GM18499 (cell line): ENCODE results near the gene TMCO6.
"Not testable (repeated sequence)": the region's sequence is repeated elsewhere in the genome, so short reads cannot be mapped to it uniquely, and the experiment has no call there.

Experiments used
- ATAC-seq: cut with Tn5 transposase; IDR thresholded peaks from one replicate; pipeline ENCODE4 v1.9.1; 2021; ENCODE audit warnings: moderate number of reproducible peaks; ENCODE audit not compliant: insufficient read depth, unreplicated experiment

The TMCO6 gene

DNA sequence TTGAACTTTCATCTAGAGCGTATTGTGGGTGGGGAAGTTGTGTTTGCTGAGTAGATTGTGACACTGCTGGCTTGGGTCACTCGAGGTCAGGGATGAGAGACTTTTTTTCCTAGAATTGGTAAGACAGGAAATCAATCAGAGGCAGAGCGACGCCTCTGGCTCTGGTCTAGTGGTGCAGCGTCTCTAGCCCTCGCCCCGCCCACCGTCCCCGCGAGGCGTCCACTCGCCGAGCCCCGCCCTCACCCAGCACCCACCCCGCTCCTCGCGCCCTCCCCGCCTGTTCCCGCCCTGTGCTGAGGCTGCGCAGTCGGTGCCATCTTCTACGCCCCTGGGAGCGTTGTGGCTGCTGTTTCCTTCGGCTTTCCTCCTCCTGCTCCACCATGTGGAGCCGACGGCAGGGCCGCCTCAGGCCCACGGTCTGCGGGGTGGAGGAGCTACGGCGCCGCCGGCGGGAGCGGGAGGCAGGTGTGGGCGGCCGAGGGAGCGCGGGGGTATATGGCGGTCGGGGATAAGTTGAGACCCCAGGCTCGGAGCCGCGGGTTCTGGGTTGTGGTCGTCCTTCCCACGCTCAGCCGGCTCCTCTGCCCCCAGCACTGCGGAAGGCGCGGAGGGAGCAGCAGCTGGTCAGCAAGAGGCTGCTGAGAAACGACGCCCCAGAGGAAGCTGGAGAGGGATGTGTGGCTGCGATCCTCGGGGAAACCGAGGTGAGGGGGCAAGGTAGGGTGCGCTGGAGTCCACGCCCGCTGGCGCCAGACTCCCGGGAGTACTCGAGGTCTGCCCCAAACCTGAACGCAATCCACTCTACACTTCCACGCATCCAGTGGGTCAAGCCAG lies at the start of gene TMCO6:
TMCO6 (plus strand) TSS at position 304 of the 834 bp plus-strand sequence; CDS start at position 381, 77 bp downstream.
- peak; percentile 54 for ATAC-seq

DNA sequence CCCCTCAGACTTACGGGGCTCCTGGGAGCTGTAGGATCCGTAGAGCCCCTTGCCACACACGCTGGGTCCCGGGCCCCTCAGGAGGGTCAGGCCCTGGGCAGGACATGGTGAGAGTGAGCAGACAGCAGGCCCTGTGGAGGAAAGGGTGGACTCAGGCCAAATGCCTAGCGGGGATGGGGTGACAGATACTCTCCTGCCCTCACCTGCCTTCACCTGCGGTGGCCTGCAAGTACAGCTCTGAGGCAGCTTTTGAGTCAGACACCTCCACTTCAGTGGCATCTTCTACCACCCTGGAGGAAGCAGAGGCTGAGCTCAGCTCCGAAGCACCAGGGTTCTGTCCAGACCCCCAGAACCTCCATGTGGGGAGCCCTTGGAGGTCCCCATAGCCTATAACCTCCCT lies 48.4 kb upstream of the TMCO6 start:
- no peak for ATAC-seq

GRCh38 chr5:140591747-140592372 lies 47.4 kb upstream of the TMCO6 start:
- no peak for ATAC-seq

GRCh38 chr5:140593070-140593469 lies 46.2 kb upstream of the TMCO6 start:
- ATAC-seq, result not testable (repeated sequence)

DNA sequence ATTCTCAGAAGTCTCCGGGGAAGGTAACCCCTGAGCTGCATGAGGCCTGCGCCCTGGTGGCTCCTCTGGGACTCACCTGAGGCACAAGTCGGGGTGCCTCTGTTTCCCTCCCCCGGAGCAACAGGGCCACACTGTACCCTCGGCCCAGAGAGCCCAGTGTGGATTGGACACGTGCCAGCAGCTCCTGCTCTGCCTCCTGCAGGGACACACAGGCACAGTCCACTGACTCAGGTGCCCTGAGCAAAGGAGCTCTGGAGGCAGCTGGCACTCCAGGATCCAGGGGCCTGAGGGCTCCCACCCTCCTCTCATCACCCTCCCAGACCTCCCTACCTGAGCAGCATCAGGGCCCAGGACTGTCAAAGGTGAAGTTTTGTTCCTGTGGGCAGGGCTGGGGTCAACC lies 45.1 kb upstream of the TMCO6 start:
- ATAC-seq, result no peak

- ATAC-seq, result no peak
Measured at GRCh38 chr5:140595538-140596300, 43.5 kb upstream of the TMCO6 start.

DNA sequence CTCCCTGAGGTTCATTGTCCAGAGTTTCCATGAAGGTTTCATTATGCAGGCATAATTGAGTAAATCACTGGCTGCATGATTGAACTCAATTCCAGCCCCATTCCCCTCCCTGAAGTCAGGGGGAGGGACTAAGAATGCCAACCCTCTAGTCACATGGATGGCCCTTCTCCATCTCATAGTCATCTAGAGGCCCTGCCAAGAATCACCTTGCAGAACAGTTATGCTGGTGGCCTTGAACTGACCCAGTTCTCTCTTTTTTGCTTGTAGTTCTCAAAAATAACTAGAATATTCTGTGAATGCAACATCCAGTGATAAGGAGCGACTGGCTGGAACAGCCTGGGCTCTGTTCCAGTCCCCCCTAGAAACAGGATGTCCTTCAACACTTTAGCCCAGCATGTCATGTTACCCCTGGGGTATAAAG lies 42.9 kb upstream of the TMCO6 start:
- ATAC-seq, result no peak

DNA sequence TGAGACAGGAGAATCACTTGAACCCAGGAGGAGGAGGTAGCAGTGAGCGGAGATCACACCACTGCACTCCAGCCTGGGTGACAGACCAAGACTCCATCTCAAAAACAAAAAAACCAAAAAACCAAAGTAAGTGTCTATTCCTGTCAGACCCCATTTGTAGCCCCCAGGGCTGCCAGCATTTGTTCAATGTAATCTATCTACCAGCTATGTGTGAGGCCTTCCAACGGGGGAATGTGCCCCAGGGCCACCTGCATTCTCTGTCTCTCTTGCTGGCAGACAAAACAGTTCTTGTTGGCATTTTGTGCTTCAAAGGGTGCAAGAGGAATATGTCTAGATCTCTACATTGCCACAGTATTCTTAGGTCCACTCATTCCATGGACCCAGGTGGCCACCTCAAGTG lies 40.4 kb upstream of the TMCO6 start:
- ATAC-seq, result no peak

GRCh38 chr5:140600096-140600495 lies 39.2 kb upstream of the TMCO6 start:
- ATAC-seq, result no peak

- no peak for ATAC-seq
Measured at GRCh38 chr5:140602147-140602546, 37.1 kb upstream of the TMCO6 start.

DNA sequence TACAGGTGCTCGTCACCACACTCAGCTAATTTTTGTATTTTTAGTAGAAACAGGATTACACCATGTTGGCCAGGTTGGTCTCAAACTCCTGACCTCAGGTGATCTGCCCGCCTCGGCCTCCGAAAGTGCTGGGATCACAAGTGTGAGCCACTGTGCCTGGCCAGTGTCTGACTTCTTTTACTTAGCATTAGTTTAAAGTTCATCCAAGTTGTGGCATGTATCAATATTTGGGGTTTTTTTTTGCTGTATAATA lies 35.9 kb upstream of the TMCO6 start:
- ATAC-seq, result not testable (repeated sequence)

- ATAC-seq, result no peak
Measured at GRCh38 chr5:140603734-140604133, 35.5 kb upstream of the TMCO6 start.

DNA sequence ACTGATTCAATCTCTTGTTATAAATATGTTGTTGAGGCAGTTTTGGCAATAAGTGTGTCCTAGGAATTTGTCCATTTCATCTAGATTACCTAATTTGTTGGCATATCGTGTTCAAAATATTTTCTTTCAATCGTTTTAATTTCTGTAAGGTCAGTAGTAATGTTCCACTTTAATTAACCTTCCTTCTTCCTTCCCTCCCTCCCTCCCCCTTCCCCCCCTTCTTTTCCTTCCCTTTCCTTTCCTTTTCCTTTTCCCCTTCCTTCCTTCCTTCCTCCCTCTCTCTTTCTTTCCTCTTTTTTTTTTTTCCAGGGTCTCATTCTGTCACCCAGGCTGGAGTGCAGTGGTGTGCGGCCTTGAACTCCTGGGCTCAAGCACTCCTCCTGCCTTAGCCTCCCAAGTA lies 33.4 kb upstream of the TMCO6 start:
- no peak for ATAC-seq

DNA sequence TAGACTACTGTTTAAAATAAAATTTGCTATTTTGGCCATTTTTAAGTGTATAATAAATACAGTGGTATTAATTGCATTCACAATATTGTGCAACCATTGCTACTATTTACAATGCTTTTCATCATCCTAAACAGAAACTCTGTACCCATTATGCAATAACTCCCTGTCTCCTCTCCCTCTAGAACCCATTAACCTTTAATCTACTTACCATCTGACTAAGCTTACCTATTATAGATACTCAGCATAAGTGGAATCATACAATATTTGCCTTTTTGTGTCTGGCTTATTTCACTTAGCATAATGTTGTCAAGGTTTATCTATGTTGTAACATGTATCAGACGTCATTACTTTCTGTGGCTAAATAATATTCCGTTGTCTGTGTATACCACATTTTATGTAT lies 32.2 kb upstream of the TMCO6 start:
- ATAC-seq, result no peak

GRCh38 chr5:140608722-140609121 lies 30.5 kb upstream of the TMCO6 start:
- no peak for ATAC-seq

- ATAC-seq, result no peak
Measured at GRCh38 chr5:140609126-140609525, 30.1 kb upstream of the TMCO6 start.

DNA sequence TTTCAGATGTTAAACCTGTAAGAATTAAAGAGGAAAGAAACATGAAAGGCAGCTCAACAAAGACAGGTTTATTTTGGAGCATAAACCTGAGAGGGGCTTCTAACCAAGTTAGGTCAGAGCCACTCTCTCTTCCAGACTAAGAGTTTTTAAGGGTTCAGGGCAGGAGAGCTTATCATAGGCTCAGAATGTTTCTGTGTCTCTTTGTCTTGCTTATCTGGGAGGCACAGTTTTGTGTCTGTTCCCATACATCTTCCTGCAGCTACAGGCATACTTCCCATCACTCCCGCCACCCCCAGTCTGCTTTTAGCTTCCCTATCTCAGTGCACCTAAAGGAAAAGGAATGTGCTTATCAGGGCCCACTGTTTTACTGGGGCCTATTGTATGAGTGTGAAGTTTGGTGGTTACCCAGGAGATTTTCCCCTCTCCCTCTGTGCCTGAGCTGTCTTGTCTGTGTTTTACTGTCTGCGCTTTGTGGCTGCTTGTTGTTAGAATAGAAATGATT lies 28.2 kb upstream of the TMCO6 start:
- ATAC-seq, result no peak

GRCh38 chr5:140622301-140622700 lies 16.9 kb upstream of the TMCO6 start:
- no peak for ATAC-seq

GRCh38 chr5:140623061-140623460 lies 16.2 kb upstream of the TMCO6 start:
- not testable (repeated sequence) for ATAC-seq

DNA sequence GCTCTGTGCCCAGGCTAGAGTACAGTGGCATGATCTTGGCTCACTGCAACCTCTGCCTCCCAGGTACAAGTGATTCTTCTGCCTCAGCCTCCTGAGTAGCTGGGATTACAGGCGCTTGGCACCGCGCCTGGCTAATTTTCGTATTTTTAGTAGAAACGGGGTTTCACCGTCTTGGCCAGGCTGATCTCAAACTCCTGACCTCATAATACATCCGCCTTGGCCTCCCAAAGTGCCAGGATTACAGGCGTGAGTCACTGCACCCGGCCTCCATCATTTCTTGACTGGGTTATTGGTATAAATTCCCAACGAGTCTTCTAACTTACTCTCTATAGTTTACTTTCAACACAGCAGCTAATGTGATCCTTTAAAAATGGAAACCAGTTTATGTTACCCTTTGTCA lies 14.4 kb upstream of the TMCO6 start:
- not testable (repeated sequence) for ATAC-seq

DNA sequence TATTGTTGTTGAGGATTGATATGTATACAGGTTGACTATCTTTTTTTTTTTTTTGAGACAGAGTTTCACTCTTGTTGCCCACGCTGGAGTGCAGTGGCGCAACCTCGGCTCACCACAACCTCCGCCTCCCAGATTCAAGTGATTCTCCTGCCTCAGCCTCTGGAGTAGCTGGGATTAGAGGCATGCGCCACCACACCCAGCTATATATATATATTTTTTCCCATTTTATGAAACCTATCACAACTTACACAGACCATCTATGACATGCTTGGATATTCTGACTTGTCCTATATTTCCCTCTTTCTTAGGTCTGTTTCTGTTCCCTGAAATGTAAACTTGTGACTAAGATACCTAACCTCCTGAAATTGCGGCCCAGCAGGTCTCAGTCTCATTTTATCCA lies 11.3 kb upstream of the TMCO6 start:
- no peak for ATAC-seq
